GM18870 (cell line): Measurements from ENCODE around the gene ASIC3.
"Not testable (repeated sequence)": the region's sequence is repeated elsewhere in the genome, so short reads cannot be mapped to it uniquely, and the experiment has no call there.

Source experiments
- ATAC-seq: cut with Tn5 transposase; IDR thresholded peaks from one replicate; pipeline ENCODE4 v1.9.1; 2021; ENCODE audit warnings: moderate library complexity; ENCODE audit not compliant: unreplicated experiment

ASIC3 gene

DNA sequence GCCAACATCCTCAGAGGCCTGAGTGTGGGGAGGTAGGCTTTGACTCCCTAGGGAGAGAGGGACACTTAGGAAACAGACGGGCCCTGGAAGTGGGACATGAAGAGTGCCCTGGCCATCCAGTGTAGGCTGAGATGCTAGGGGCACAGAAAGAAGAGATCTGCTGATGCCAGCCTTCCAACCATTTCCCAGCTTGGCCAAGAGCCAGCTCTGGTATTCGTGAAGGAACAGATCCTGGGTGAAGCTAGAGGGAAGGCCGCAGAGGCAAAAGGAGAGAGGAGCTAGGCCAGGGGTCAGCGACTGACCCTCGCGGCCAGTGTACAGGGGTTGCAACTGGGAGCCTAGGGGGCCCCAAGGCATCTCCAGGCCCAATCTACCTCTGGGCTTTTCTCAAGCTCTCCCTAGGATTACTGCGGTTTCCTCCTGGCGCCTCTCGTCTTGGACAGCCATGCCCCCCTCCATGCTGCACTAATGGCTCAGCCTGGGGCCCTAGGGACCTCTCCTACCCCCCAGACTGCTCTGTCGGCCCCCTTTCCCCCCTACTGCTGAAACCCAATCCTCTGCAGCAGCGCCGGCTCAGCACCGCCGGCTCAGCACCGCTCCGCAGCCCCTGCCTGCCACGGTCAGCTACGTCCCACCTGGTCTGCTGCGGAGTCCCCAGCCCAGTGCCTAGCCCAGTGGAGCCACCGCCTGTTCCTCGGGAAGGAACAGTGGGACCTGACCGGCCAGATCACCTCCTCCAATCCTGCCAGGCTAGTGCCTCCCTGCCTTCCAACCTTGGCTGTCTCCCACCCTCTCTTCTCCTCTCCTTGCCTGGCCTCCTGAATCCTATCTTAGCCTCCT lies at the start of gene ASIC3:
ASIC3 (plus strand) TSS at position 556 of the 840 bp plus-strand sequence. CDS start 355 bp downstream, outside the sequence.
- no peak for ATAC-seq

DNA sequence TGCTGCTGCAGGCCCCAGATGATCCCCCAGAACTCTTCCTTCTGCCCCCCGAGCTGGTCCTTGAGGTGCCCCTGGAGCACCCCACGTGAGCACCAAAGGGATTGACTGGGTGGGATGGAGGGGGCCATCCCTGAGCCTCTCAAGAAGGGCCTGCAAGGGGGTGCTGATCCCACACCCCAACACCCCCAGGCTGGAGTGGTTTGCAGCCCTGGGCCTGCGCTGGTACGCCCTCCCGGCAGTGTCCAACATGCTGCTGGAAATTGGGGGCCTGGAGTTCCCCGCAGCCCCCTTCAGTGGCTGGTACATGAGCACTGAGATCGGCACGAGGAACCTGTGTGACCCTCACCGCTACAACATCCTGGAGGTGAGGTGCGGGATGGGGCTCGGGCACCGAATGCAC lies 49.3 kb upstream of the ASIC3 start:
- no peak for ATAC-seq

GRCh38 chr7:150999497-151000230 lies 48.7 kb upstream of the ASIC3 start:
- no peak for ATAC-seq

DNA sequence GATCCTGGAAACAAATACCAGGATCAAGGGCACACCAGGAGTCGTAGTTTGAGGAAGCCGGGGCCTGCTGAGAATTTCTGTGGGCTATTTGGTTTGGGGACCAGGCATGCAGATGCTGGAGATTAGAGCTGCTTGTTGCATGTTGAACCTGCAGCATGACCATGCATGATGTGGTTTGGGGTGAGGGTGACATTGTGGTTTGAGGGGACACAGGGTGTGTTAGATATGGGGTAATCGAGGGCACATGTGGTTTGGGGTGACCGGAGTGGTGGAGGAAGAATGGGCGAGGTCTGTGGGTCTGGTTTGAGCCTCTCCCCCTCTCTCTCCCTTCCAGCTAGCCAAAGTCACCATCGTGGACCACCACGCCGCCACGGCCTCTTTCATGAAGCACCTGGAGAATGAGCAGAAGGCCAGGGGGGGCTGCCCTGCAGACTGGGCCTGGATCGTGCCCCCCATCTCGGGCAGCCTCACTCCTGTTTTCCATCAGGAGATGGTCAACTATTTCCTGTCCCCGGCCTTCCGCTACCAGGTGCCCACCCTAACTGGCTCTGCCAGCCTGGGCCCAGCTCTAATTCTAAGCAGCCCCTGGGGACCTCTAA lies 47.3 kb upstream of the ASIC3 start:
- no peak for ATAC-seq

GRCh38 chr7:151001546-151001945 lies 46.8 kb upstream of the ASIC3 start:
- ATAC-seq: no peak

DNA sequence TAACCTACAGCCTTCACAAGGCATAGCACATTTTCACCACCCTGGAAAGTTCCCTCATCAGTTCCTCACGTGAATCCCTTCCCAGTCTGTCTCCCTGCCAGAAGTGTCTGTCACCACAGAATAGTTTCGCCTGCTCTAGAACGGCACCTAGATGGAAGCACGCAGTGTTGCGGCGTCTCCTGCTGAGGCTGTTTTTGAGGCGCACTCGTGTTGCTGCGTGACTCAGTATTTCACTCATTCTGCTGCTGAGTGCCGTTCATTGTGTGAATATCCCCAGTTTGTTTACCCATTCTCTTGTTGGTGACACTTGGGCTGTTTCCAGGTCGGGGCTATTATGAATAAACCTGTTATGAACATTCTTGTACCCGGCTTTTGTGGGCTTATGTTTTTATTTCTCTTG lies 44.8 kb upstream of the ASIC3 start:
- ATAC-seq: no peak

DNA sequence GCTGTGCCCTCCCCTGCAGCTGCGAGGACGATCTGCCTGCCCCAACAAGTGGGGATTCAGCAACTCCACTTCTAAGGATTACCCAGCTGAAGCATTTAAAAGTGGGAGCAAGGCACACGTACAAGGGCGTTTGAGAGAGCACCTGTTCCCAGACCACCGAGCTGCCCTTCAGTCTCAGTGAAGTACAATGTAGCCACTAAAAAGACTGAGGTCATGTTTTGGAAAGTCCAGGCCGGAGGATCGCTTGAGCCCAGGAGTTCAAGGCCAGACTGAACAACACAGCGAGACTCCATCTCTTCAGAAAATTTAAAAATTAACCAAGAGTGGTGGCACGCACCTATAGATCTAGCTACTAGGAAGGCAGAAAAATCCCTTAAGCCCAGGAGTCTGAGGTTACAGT lies 42.8 kb upstream of the ASIC3 start:
- ATAC-seq: no peak

DNA sequence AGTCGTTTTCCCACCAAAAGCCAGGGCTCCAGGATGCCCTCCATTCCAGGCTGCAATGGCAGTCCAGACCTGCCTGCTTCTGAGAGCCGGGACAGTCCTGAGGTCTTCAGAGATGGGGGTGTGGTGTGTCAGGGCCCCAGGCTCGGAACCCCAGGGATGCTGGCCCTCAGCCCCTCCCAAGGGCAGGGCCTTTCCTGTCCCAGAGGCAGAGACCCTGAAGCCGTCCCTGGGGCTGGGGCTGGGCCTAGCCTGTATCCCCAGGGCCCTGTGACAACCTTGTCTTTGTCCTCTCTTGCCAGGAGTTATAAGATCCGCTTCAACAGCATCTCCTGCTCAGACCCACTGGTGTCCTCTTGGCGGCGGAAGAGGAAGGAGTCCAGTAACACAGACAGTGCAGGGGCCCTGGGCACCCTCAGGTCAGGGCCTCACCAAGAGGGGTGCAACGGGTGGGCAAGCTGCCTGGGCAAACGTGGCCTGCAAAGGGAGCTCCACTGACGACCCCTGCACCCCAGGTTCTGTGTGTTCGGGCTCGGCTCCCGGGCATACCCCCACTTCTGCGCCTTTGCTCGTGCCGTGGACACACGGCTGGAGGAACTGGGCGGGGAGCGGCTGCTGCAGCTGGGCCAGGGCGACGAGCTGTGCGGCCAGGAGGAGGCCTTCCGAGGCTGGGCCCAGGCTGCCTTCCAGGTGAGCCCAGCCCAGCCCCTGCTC lies 41.6 kb upstream of the ASIC3 start:
- no peak for ATAC-seq

DNA sequence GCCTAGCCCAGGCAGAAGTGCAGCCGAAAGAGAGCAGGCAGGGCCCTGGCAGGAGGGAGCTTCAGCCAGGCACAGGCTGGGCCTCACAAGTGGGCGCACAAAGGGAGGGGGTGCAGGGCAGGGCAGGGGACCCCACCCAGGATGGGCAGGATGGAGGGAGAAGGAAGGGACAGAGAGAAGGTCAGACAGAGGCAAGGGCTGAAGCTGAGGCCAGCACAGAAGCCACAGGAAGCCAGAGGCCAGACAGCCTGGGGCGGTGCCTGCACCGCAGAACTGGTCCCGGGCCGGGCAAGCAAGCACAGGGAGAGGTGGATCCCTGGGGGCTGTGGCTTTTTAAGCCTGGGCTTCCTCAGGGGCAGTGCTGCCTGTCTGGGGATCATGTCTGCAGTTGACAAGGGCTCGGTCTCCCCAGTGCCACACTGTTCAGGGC lies 40.8 kb upstream of the ASIC3 start:
- ATAC-seq: no peak

DNA sequence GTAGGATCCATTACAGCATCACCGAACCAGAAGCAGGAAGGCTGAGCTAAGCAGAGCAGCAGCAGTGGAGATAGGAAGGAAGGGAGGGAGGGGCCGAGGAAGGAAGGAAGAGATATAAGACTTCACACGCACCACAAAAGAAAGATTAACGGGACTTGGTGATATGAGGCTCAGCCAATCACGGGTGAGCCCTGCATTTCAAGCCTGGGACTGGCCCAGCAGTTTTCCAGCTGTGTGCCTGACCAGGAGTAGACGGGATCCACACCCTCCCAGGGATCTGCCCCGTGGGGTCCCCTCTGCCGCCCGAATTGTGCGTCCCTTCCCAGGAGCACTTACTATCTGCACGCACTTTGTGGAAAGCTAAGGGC lies 40.2 kb upstream of the ASIC3 start:
- no peak for ATAC-seq

GRCh38 chr7:151008511-151009323 lies 39.6 kb upstream of the ASIC3 start:
- peak; percentile 65 for ATAC-seq

DNA sequence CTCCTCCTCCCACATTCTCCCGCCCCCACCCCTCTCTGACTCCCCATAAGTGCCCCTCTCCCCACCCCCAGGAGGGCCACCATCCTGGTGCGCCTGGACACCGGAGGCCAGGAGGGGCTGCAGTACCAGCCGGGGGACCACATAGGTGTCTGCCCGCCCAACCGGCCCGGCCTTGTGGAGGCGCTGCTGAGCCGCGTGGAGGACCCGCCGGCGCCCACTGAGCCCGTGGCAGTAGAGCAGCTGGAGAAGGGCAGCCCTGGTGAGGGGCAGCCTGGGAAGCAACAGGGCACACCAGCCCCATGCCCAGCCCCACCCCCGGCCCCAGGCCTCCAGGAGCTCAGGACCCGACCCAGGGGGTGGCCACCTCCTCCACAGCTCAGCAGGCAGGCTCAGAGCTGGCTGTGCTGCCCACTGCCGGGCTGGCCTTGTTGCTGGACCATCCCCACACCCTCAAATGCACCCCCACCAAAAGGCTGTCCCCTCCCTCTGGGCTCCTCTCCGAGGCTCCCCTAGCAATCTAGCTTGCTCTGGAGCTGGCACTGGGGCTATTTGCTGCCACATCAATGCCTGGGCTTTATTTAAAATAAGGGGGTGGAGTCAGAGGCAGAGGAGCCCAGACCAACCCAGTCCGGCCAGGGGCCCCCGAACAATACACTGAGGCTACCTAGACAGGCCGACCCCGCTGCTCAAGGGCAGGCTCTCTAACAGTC lies 38.8 kb upstream of the ASIC3 start:
- ATAC-seq: no peak

DNA sequence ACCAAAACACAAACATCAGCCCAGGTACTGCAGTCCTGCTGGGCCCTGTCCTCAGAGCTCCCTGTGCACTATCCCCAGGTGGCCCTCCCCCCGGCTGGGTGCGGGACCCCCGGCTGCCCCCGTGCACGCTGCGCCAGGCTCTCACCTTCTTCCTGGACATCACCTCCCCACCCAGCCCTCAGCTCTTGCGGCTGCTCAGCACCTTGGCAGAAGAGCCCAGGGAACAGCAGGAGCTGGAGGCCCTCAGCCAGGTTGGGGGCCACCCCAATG lies 38.4 kb upstream of the ASIC3 start:
- no peak for ATAC-seq

- no peak for ATAC-seq
Measured at GRCh38 chr7:151010307-151011096, 37.8 kb upstream of the ASIC3 start.

DNA sequence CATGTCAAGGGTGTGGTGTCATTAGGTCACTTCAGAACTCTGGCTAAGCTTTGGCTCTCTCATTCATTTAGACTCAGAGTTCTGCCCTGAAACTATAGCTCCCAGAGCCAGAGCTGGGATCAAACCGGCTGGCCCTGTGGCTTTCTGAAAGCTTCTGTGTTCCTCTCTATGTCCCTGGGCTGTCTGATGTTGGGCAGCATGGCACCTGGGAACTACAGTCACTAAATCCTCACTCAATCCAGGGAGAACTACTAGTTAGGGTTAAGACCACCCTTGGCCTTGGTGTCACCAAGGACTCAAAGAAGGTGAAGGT lies 37.3 kb upstream of the ASIC3 start:
- no peak for ATAC-seq

GRCh38 chr7:151011616-151012015 lies 36.7 kb upstream of the ASIC3 start:
- ATAC-seq: not testable (repeated sequence)

DNA sequence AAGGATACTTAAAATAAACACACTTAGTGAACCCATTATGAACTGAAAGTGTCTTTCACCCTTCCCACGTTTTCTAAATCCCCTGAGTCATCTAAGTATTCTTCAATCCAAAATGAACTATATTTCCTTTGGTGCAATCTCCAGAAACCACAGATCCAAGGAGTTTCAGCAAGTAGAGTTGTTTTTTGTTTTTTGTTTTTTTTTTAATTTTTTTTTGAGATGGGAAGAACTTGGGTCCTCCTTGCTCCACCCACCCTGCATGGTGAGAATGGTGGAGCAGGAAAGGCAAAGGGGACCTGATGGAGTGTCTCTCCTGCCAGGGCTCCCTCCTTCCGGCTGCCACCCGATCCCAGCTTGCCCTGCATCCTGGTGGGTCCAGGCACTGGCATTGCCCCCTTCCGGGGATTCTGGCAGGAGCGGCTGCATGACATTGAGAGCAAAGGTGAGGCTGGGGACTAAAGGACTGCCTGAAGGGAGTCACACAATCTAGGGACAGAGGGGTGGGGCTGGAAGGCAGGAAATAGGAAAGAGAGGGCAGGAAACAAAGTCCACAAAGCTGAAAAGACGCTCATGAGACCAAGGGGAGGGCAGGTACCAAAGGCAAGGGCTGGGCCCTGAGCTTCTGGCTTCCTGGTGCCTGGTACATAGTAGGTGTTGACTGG lies 36.2 kb upstream of the ASIC3 start:
- ATAC-seq: no peak

DNA sequence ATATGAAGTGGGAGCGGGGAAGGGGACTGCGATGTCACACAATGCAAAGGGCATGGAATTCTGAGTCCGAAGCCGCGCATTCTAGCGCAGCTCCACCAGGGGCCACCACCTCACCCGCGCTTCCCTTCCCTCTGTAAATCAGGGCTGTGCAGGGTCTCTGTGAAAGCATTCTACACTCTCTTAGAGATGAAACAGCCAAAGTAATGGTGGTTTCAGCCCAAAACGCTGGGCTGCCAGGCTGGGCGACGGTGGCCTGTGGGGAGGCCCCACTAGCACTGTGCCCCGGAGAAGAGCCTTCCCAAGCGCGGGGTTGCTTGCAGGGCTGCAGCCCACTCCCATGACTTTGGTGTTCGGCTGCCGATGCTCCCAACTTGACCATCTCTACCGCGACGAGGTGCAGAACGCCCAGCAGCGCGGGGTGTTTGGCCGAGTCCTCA lies 35.4 kb upstream of the ASIC3 start:
- no peak for ATAC-seq

- ATAC-seq: no peak
Measured at GRCh38 chr7:151013356-151013732, 35.0 kb upstream of the ASIC3 start.
